Activated CD8-positive, alpha-beta T cell treated with anti-CD3 and anti-CD28 coated beads for 36 hours (primary cell): ENCODE measurements around the gene TRIM32. TPM values are rescaled to one million over a fixed set of nuclear protein-coding genes. Genes with fewer than 3 reads are reported as not detected.

Experiments used
- ATAC-seq: fragments of 200-7000 bp; cut with Tn5 transposase; one replicate; pipeline ENCODE4 v1.10.0; 2021; ENCODE audit warnings: mild to moderate bottlenecking, moderate library complexity
- CTCF ChIA-PET: fragments of 350-600 bp; sonication (Branson Sonifier 250); formaldehyde crosslinking; loops from one replicate; lab custom pipeline; 2021; ENCODE audit warnings: antibody characterized with exemption; lab: Charles Lee
- POLR2A ChIA-PET: fragments of 350-600 bp; sonication (Branson Sonifier 250); formaldehyde crosslinking; loops from one replicate; lab custom pipeline; 2021; ENCODE audit warnings: antibody characterized with exemption; lab: Charles Lee
- DNase-seq: peaks from one replicate; pipeline ENCODE4 v3.0.0-alpha.2; 2020
- H3K27ac Mint-ChIP-seq: one replicate; pipeline ENCODE4 v1.8.0; 2021; ENCODE audit warnings: mild to moderate bottlenecking, mixed read lengths
- H3K27me3 Mint-ChIP-seq: one replicate; pipeline ENCODE4 v1.8.0; 2021; ENCODE audit warnings: mixed read lengths
- H3K36me3 Mint-ChIP-seq: one replicate; pipeline ENCODE4 v1.8.0; 2021; ENCODE audit warnings: low read depth, mixed read lengths
- H3K4me1 Mint-ChIP-seq: one replicate; pipeline ENCODE4 v1.8.0; 2021; ENCODE audit warnings: low read depth, mixed read lengths
- H3K4me3 Mint-ChIP-seq: one replicate; pipeline ENCODE4 v1.8.0; 2021; ENCODE audit warnings: mild to moderate bottlenecking, moderate library complexity, mixed read lengths
- H3K9me3 Mint-ChIP-seq: one replicate; pipeline ENCODE4 v1.8.0; 2021; ENCODE audit warnings: mixed read lengths
- intact Hi-C: fragments of 100-400 bp; cut with micrococcal nuclease; formaldehyde crosslinking; loops from one replicate; pipeline ENCODE4 v1.10.0; 2022
- total RNA-seq, 2 experiments: library from RNA; stranded (reverse); gene quantifications; one replicate each; pipeline ENCODE4 v1.2.3, GENCODE V29; 2021
- TF ChIP-seq, protein P1 (sequence below): fragments of 200-600 bp; IDR thresholded peaks from one replicate; pipeline ENCODE4 v1.8.0; 2022; ENCODE audit warnings: antibody characterized with exemption, mild to moderate bottlenecking

TRIM32 gene
- total RNA-seq, 2 experiments from 2014 or later: 14.6 to 15.0 TPM

- DNase-seq (no peak), ATAC-seq (no peak)
- POLR2A ChIA-PET: no interaction called here
- Mint-ChIP-seq H3K4me1 (peaks cover 26% of the 10 kb centered on the region), H3K36me3 (peaks cover 48% of the 10 kb centered on the region), H3K4me3 (no peak overlapping the region), H3K27me3 (no peaks in the 10 kb centered on the region), H3K9me3 (peaks cover 10% of the 10 kb centered on the region), H3K27ac (no peak overlapping the region)
- intact Hi-C loops: no loop called here
- TF ChIP-seq, protein P1, sequence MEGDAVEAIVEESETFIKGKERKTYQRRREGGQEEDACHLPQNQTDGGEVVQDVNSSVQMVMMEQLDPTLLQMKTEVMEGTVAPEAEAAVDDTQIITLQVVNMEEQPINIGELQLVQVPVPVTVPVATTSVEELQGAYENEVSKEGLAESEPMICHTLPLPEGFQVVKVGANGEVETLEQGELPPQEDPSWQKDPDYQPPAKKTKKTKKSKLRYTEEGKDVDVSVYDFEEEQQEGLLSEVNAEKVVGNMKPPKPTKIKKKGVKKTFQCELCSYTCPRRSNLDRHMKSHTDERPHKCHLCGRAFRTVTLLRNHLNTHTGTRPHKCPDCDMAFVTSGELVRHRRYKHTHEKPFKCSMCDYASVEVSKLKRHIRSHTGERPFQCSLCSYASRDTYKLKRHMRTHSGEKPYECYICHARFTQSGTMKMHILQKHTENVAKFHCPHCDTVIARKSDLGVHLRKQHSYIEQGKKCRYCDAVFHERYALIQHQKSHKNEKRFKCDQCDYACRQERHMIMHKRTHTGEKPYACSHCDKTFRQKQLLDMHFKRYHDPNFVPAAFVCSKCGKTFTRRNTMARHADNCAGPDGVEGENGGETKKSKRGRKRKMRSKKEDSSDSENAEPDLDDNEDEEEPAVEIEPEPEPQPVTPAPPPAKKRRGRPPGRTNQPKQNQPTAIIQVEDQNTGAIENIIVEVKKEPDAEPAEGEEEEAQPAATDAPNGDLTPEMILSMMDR: no peak
- CTCF ChIA-PET: no interaction called here
Observed at GRCh38 chr9:116703634-116704033, 16.5 kb downstream of the TRIM32 start.

DNA sequence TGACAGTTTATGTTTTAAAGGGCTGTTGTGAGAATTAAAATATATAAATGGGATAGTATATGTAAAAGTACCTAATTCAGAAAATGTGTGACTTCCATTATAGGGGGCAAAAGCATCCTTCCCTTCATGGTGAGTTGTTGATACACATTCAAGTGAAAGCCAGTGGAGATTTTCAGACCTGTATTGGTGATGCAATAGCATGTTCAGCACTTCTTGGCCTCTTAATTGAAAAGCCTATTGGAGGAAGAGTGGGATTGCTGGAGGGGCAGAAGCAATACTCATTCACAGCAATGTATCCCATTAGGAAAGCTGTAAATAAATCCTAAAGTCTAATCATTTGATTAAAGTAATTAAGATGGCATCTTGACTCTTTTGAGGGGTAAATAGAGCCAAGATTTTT lies 17.4 kb downstream of the TRIM32 start:
- TF ChIP-seq, protein P1: no peak
- no peak for ATAC-seq
- Mint-ChIP-seq H3K27me3 (no peaks in the 10 kb centered on the region), H3K4me3 (no peak overlapping the region), H3K9me3 (peaks cover 10% of the 10 kb centered on the region), H3K27ac (no peak overlapping the region), H3K36me3 (peaks cover 40% of the 10 kb centered on the region), H3K4me1 (peaks cover 26% of the 10 kb centered on the region)
- intact Hi-C loops: no loop called here
- POLR2A ChIA-PET: no interaction called here
- CTCF ChIA-PET: no interaction called here
- no peak for DNase-seq

DNA sequence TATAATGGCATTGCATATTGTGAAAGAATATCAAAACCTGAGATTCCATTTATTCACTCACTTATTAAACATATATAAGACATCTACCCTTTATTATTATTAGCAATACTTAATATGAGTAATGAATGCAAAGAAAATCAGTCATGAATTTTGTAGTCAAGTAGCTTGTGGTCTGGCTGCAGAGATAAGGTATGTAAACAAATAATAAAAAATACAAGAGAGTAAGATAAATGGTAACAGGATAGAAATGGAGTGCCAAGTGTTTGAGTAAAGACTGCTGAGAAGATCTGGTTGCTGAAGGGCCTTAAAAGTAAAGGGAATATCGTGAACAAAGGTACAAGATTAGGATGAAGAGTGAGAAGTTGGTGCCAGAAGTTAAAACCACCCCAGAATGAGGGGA lies 18.4 kb downstream of the TRIM32 start:
- ChIA-PET CTCF (no interaction called here), POLR2A (no interaction called here)
- H3K27ac Mint-ChIP-seq: no peak overlapping the region

DNA sequence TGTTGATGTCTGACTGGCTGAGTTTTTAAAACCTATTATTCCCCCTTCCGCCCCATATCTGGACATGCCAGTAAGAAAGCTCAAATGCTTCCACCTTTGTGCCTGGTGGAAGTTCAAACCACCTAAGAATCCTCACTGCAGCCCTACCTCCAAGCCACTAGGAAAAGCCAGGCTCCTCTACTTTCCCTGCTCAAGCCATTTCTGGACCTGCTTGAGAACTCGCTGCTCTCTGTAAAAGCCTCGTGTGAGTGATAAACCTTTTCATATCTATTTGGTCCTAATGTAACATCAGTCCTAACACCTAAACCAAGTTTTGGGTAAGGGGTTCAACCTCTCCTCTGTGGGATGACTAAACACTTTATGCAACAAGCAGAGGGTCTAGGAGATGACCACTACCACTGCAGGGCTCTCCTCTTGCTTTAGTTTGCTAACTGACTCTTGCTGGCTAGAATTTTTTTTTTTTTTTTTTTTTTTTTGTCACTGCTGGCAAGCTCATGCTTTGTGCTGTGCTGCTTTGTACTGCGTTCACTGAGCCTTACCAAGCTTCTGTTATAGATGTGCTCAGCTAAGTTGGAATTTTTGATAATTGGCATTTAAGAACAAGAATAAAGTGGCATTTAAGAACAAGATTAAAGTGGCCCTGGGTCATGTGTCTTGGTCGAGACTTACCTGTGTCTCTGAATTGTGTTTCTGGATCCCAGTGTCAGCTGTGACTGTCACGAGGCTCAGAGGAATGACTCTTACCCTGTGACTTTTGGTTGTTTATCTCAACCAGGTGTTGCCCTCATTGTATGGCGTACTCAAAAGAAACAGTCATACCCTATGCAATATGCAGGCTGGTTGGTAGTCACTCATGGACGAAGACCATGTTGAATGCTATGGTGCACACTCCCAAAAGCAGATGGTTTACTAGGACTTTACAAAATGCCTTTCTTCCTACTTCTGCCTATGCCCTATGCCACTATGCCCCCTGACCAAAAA lies 19.5 kb downstream of the TRIM32 start:
- Mint-ChIP-seq H3K4me3 (no peak overlapping the region), H3K36me3 (peaks cover 19% of the 10 kb centered on the region), H3K4me1 (peaks cover 8% of the 10 kb centered on the region), H3K9me3 (no peaks in the 10 kb centered on the region), H3K27me3 (no peaks in the 10 kb centered on the region), H3K27ac (no peak overlapping the region)
- ATAC-seq (no peak), DNase-seq (no peak)
- TF ChIP-seq, protein P1: no peak
- intact Hi-C loops: no loop called here
- ChIA-PET POLR2A (no interaction called here), CTCF (no interaction called here)

More for the DNA sequence above, 18.4 kb downstream of the TRIM32 start:
- Mint-ChIP-seq H3K36me3 (peaks cover 29% of the 10 kb centered on the region), H3K4me1 (peaks cover 19% of the 10 kb centered on the region), H3K4me3 (no peak overlapping the region), H3K9me3 (peaks cover 3% of the 10 kb centered on the region), H3K27me3 (no peaks in the 10 kb centered on the region)
- TF ChIP-seq, protein P1: no peak
- intact Hi-C loops: no loop called here
- ATAC-seq (no peak), DNase-seq (no peak)

- Mint-ChIP-seq H3K27ac (no peak overlapping the region), H3K27me3 (no peaks in the 10 kb centered on the region), H3K9me3 (no peaks in the 10 kb centered on the region), H3K4me1 (peaks cover 4% of the 10 kb centered on the region), H3K36me3 (no peaks in the 10 kb centered on the region), H3K4me3 (no peak overlapping the region)
- ChIA-PET POLR2A (no interaction called here), CTCF (no interaction called here)
- TF ChIP-seq, protein P1: no peak
- DNase-seq (no peak), ATAC-seq (no peak)
- intact Hi-C loops: no loop called here
Observed at GRCh38 chr9:116712781-116713180, 25.7 kb downstream of the TRIM32 start.
